Ovary (tissue), 3 donors: ENCODE measurements around the gene HHIPL2.

Experiments
- CTCF ChIP-seq, 3 donors: fragments of 450-650 bp in 2 of 3; fragments of 200-600 bp in 1 of 3; IDR thresholded peaks; one replicate each; pipeline versions ENCODE4 v1.5.1 to v1.8.0; 2016 to 2022; ENCODE audit warnings: antibody characterized with exemption in 3 of 3, mild to moderate bottlenecking in 1 of 3
- EP300 ChIP-seq: sonication (generic); formaldehyde crosslinking; IDR thresholded peaks from one replicate; pipeline ENCODE4 v1.6.1; 2017; ENCODE audit warnings: antibody characterized with exemption
- POLR2A ChIP-seq: fragments of 450-650 bp; IDR thresholded peaks from one replicate; pipeline ENCODE4 v1.6.1; 2017; ENCODE audit warnings: antibody characterized with exemption, mild to moderate bottlenecking, moderate library complexity
- donor health status: DM: no; HTN: no; CAD: no.

DNA sequence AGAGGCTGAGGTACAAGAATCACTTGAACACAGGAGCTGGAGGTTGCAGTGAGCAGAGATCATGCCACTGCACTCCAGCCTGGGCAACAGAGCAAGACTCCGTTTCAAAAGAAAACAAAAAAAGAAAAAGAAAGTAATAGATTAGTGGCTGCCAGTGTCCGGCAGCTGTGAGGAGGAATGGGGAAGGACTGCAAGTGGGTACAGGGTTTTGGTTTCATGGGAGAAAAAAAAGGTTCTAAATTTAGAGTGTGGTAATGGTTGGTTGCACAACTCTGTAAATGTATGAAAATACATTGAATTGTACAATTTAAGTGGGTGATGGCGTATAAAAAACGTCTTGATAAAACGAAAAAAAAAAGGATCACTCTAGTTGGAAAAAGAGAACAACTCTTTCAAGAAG, 35.2 kb upstream of the HHIPL2 start:
- TF ChIP-seq CTCF (IDR thresholded peaks at IDR 0.05) (no peak), EP300 (no peak), POLR2A (no peak)
